HepG2 (cell line): ENCODE data around the gene ARL8B.

Experiments used
- CAMTA2 ChIP-seq: sonication (generic); formaldehyde crosslinking; IDR thresholded peaks from 2 replicates; pipeline ENCODE4 v1.4.0; 2020; ENCODE audit warnings: mild to moderate bottlenecking, missing genetic modification reagents, borderline replicate concordance
- CEBPB ChIP-seq: IDR thresholded peaks from 2 replicates; pipeline ENCODE4 v1.6.1; 2011; ENCODE audit warnings: low read depth, low read length, improper control_type of control experiment, borderline replicate concordance
- MAFK ChIP-seq, 2 experiments: IDR thresholded peaks in 1 of 2; conservative IDR thresholded peaks in 1 of 2; 2 replicates each; pipeline ENCODE4 v1.6.1; 2011; ENCODE audit warnings: improper control_type of control experiment in 2 of 2, low read length in 2 of 2
- PRMT3 ChIP-seq: sonication (generic); formaldehyde crosslinking; IDR thresholded peaks from 2 replicates; pipeline ENCODE4 v1.8.1; 2022; ENCODE audit warnings: low read depth, mild to moderate bottlenecking, moderate library complexity, missing genetic modification reagents, borderline replicate concordance
- YEATS2 ChIP-seq: sonication (generic); formaldehyde crosslinking; IDR thresholded peaks from 2 replicates; pipeline ENCODE4 v1.4.0; 2020; ENCODE audit warnings: missing genetic modification reagents, borderline replicate concordance
- YY1 ChIP-seq: IDR thresholded peaks from 2 replicates; pipeline ENCODE4 v1.6.1; 2011; ENCODE audit warnings: low read length, low read depth, moderate library complexity, mild to moderate bottlenecking; ENCODE audit not compliant: insufficient read depth, insufficient replicate concordance
- TF ChIP-seq, protein P1 (sequence below): sonication (generic); formaldehyde crosslinking; IDR thresholded peaks from 2 replicates; pipeline ENCODE4 v1.5.0; 2020; ENCODE audit warnings: missing genetic modification reagents
- TF ChIP-seq, protein P2 (sequence below): sonication (generic); formaldehyde crosslinking; IDR thresholded peaks from 2 replicates; pipeline ENCODE4 v1.5.0; 2020; ENCODE audit warnings: mild to moderate bottlenecking, missing genetic modification reagents, moderate library complexity

DNA sequence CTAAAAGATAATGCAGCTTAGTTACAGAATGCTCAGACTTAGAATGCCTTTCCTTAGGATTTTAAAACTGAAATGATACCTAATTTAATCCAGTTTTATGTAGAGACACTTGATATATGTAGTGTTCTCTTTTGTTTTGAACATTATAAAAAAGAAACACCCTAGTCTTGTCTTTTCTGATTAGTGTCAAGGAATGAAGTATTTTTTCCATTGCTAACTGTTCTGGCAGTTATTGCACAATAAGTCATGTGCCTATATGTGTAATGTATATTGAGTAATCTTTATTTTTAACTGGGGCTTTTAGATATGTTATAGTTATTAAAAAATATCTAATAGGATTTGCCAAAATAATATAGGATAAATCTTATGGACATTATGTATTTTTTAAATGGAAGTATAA is 4.5 kb downstream of the ARL8B start:
- TF ChIP-seq MAFK (conservative IDR thresholded peaks at IDR 0.05 in 1 of 2, IDR thresholded peaks at IDR 0.05 in 1 of 2; ENCODE audit: low read length in 2 of 2) (no peak), YEATS2 (CRISPR knock-in tag) (no peak), YY1 (no peak), PRMT3 (CRISPR knock-in tag) (no peak), CAMTA2 (CRISPR knock-in tag) (no peak), CEBPB (peak; percentile 97)
- TF ChIP-seq, protein P1, sequence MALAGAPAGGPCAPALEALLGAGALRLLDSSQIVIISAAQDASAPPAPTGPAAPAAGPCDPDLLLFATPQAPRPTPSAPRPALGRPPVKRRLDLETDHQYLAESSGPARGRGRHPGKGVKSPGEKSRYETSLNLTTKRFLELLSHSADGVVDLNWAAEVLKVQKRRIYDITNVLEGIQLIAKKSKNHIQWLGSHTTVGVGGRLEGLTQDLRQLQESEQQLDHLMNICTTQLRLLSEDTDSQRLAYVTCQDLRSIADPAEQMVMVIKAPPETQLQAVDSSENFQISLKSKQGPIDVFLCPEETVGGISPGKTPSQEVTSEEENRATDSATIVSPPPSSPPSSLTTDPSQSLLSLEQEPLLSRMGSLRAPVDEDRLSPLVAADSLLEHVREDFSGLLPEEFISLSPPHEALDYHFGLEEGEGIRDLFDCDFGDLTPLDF (CRISPR knock-in tag), result no peak
- TF ChIP-seq, protein P2, sequence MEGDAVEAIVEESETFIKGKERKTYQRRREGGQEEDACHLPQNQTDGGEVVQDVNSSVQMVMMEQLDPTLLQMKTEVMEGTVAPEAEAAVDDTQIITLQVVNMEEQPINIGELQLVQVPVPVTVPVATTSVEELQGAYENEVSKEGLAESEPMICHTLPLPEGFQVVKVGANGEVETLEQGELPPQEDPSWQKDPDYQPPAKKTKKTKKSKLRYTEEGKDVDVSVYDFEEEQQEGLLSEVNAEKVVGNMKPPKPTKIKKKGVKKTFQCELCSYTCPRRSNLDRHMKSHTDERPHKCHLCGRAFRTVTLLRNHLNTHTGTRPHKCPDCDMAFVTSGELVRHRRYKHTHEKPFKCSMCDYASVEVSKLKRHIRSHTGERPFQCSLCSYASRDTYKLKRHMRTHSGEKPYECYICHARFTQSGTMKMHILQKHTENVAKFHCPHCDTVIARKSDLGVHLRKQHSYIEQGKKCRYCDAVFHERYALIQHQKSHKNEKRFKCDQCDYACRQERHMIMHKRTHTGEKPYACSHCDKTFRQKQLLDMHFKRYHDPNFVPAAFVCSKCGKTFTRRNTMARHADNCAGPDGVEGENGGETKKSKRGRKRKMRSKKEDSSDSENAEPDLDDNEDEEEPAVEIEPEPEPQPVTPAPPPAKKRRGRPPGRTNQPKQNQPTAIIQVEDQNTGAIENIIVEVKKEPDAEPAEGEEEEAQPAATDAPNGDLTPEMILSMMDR, result no peak
